ENCODE measurements around the gene P3H2.

The P3H2 gene

GRCh38 chr3:189974359-189974758 is 146.3 kb downstream of the P3H2 start:
- no peak for TF ChIP-seq CTCF (conservative IDR thresholded peaks at IDR 0.05; ENCODE audit: low read depth, low read length)
- Histone ChIP-seq H4K20me1 (ENCODE audit: insufficient read depth) (no peaks in the 10 kb centered on the region), H3K4me3 (IDR thresholded peaks at IDR 0.05; ENCODE audit: insufficient read depth, low read depth, low read length) (no peak overlapping the region), H3K36me3 (ENCODE audit: insufficient read depth) (no peaks in the 10 kb centered on the region), H3K4me1 (ENCODE audit: low read depth, poor library complexity, severe bottlenecking) (no peaks in the 10 kb centered on the region), H3K9ac (no peak overlapping the region), H3K4me2 (no peak overlapping the region), H2AFZ (ENCODE audit: low read depth) (no peak overlapping the region), H3K27me3 (ENCODE audit: insufficient read depth, low read depth) (no peaks in the 10 kb centered on the region), H3K79me2 (ENCODE audit: insufficient read depth, low read depth) (no peaks in the 10 kb centered on the region), H3K27ac (no peak overlapping the region)

- Histone ChIP-seq H3K36me3 (ENCODE audit: insufficient read depth) (no peaks in the 10 kb centered on the region), H3K4me2 (0 out of 2 replicates have a peak overlapping the region, but pooled peaks have one; percentile 5), H3K4me1 (ENCODE audit: low read depth, poor library complexity, severe bottlenecking) (peaks cover 6% of the 10 kb centered on the region), H3K27me3 (ENCODE audit: insufficient read depth, low read depth) (no peaks in the 10 kb centered on the region), H2AFZ (ENCODE audit: low read depth) (no peak overlapping the region), H3K9ac (no peak overlapping the region), H3K4me3 (IDR thresholded peaks at IDR 0.05; ENCODE audit: insufficient read depth, low read depth, low read length) (no peak overlapping the region), H3K79me2 (ENCODE audit: insufficient read depth, low read depth) (no peaks in the 10 kb centered on the region), H3K27ac (no peak overlapping the region), H4K20me1 (ENCODE audit: insufficient read depth) (no peaks in the 10 kb centered on the region)
- peak; percentile 80 for TF ChIP-seq CTCF (conservative IDR thresholded peaks at IDR 0.05; ENCODE audit: low read depth, low read length)
Measured at GRCh38 chr3:189967254-189967865, 153.3 kb downstream of the P3H2 start.

GRCh38 chr3:189966843-189967242 is 153.9 kb downstream of the P3H2 start:
- H3K27ac ChIP-seq: no peak overlapping the region
- TF ChIP-seq CTCF (conservative IDR thresholded peaks at IDR 0.05; ENCODE audit: low read depth, low read length): no peak
- no peaks in the 10 kb centered on the region for H4K20me1 ChIP-seq (ENCODE audit: insufficient read depth)
- H3K27me3 ChIP-seq (ENCODE audit: insufficient read depth, low read depth): no peaks in the 10 kb centered on the region
- no peak overlapping the region for H2AFZ ChIP-seq (ENCODE audit: low read depth)
- no peak overlapping the region for H3K4me2 ChIP-seq
- H3K4me3 ChIP-seq (IDR thresholded peaks at IDR 0.05; ENCODE audit: insufficient read depth, low read depth, low read length): no peak overlapping the region
- H3K9ac ChIP-seq: no peak overlapping the region
- H3K4me1 ChIP-seq (ENCODE audit: low read depth, poor library complexity, severe bottlenecking): peaks cover 6% of the 10 kb centered on the region
- H3K79me2 ChIP-seq (ENCODE audit: insufficient read depth, low read depth): no peaks in the 10 kb centered on the region
- H3K36me3 ChIP-seq (ENCODE audit: insufficient read depth): no peaks in the 10 kb centered on the region

GRCh38 chr3:189964623-189965332 is 155.9 kb downstream of the P3H2 start:
- H3K27me3 ChIP-seq (ENCODE audit: insufficient read depth, low read depth): no peaks in the 10 kb centered on the region
- no peaks in the 10 kb centered on the region for H4K20me1 ChIP-seq (ENCODE audit: insufficient read depth)
- H2AFZ ChIP-seq (ENCODE audit: low read depth): no peak overlapping the region
- H3K4me2 ChIP-seq: no peak overlapping the region
- H3K79me2 ChIP-seq (ENCODE audit: insufficient read depth, low read depth): no peaks in the 10 kb centered on the region
- H3K4me1 ChIP-seq (ENCODE audit: low read depth, poor library complexity, severe bottlenecking): peaks cover 12% of the 10 kb centered on the region
- H3K4me3 ChIP-seq (IDR thresholded peaks at IDR 0.05; ENCODE audit: insufficient read depth, low read depth, low read length): no peak overlapping the region
- no peak overlapping the region for H3K27ac ChIP-seq
- H3K36me3 ChIP-seq (ENCODE audit: insufficient read depth): no peaks in the 10 kb centered on the region
- H3K9ac ChIP-seq: no peak overlapping the region
- TF ChIP-seq CTCF (conservative IDR thresholded peaks at IDR 0.05; ENCODE audit: low read depth, low read length): no peak

Data from KMS-11 (cell line).